Stomach (tissue), 9 donors: ENCODE data around the gene RRH. TPM values are rescaled to one million over a fixed set of nuclear protein-coding genes. Genes with fewer than 3 reads are reported as not detected.

Source experiments
- DNase-seq, 2 donors: peaks; one replicate each; pipeline versions ENCODE4 v3.0.0 to v3.0.0-alpha.2; 2013 to 2019
- H3K27ac ChIP-seq, 5 donors: fragments of 200-600 bp in 4 of 5; sonication (generic) in 4 of 5; one replicate each; pipeline ENCODE4 v1.5.1; 2013 to 2019; ENCODE audit warnings: mild to moderate bottlenecking in 1 of 5, moderate library complexity in 1 of 5
- H3K27me3 ChIP-seq, 3 donors: fragments of 200-600 bp; sonication (generic); one replicate each; pipeline ENCODE4 v1.5.1; 2017 to 2019; ENCODE audit warnings: mixed run types in 1 of 3
- H3K36me3 ChIP-seq, 4 donors: fragments of 200-600 bp; sonication (generic); 1 replicate in 3 of 4; 2 replicates in 1 of 4; pipeline ENCODE4 v1.5.1; 2016 to 2019
- H3K4me1 ChIP-seq, 4 donors: fragments of 200-600 bp; sonication (generic); one replicate each; pipeline ENCODE4 v1.5.1; 2016 to 2019
- H3K4me3 ChIP-seq, 4 donors: fragments of 200-600 bp; sonication (generic) in 3 of 4; one replicate each; pipeline ENCODE4 v1.5.1; 2016 to 2019; ENCODE audit warnings: mild to moderate bottlenecking in 1 of 4
- H3K9me3 ChIP-seq, 4 donors: fragments of 200-600 bp; sonication (generic); one replicate each; pipeline ENCODE4 v1.5.1; 2016 to 2019
- EP300 ChIP-seq: sonication (generic); formaldehyde crosslinking; IDR thresholded peaks from one replicate; pipeline ENCODE4 v1.6.1; 2017; ENCODE audit warnings: antibody characterized with exemption
- POLR2A ChIP-seq, 4 donors: fragments of 450-650 bp; IDR thresholded peaks; one replicate each; pipeline ENCODE4 v1.6.1; 2016; ENCODE audit warnings: antibody characterized with exemption in 4 of 4, control low read depth in 2 of 4, mild to moderate bottlenecking in 1 of 4, moderate library complexity in 1 of 4
- POLR2AphosphoS5 ChIP-seq, 3 donors: sonication (generic); formaldehyde crosslinking; IDR thresholded peaks; one replicate each; pipeline ENCODE4 v1.6.1; 2016; ENCODE audit warnings: antibody characterized with exemption in 3 of 3
- WGBS, 5 donors: extraction: QIAGEN DNeasy Blood & Tissue Kit in 3 of 5; methylation state at CpG; one replicate each; pipeline versions ENCODE4 v1.1.5 to v1.1.7; 2013 to 2018; 5-methylcytosine and 5-hydroxymethylcytosine counted together
- intact Hi-C: fragments of 100-400 bp; cut with DNase I; formaldehyde crosslinking; loops from one replicate; pipeline ENCODE4 v1.15.1; 2023; ENCODE audit warnings: low total_unique reads
- polyA plus RNA-seq, 3 donors: library from polyadenylated mRNA; stranded (reverse); fragments of 200-250 nt; gene quantifications; one replicate each; pipeline ENCODE4 v1.2.3, GENCODE V29; 2013
- total RNA-seq, 5 donors: library from RNA; depleted of rRNA; stranded (reverse); fragments of >200 nt; gene quantifications; one replicate each; pipeline versions ENCODE4 v1.1.0 to v1.2.3, GENCODE V29; 2014 to 2016
- TF ChIP-seq, protein P1 (sequence below), 7 experiments: fragments of 450-650 bp in 4 of 7; fragments of 200-600 bp in 3 of 7; sonication (generic) in 3 of 7; IDR thresholded peaks; one replicate each; pipeline ENCODE4 v1.5.1; 2016 to 2019; ENCODE audit warnings: antibody characterized with exemption in 7 of 7, control low read depth in 2 of 7, mild to moderate bottlenecking in 1 of 7
- donor health status: healthy with polysubstance abuse.
- donor health status: Bipolar disorder and iron deficiency.
- donor health status: healthy.

The RRH gene
- total and polyA plus RNA-seq, 8 donors = 13.4 TPM; not detected in 7

DNA sequence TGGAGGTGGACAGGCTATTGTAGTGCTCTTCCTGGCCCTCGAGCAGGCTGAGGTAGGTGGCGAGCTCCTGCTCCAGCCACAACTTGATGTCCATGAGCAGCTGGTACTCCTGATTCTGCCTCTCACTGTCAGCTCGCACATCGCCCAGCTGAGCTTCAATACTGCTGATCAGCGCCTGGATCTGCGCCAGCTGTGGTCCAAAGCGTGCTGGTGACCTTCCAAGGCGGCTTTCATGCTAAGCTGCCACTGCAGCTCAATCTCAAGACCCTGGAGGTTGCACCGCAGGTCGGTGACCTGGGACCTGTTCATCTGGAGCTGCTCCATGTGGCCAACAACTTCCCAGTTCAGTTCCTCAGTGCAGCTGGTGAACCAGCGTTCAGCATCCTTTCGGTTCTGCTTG lies 51.3 kb downstream of the RRH start:
- intact Hi-C loops = no loop called here
- peaks cover 0 to 12% (median 0%) of the 10 kb centered on the region in 3 donors for H3K27me3 ChIP-seq
- H3K9me3 ChIP-seq = no peaks in the 10 kb centered on the region
- 75 to 83% (median 79%) methylated on average over 11 to 12 of the region's 12 CpGs for WGBS, 5 donors
- no peak overlapping the region for H3K27ac ChIP-seq
- TF ChIP-seq, protein P1, sequence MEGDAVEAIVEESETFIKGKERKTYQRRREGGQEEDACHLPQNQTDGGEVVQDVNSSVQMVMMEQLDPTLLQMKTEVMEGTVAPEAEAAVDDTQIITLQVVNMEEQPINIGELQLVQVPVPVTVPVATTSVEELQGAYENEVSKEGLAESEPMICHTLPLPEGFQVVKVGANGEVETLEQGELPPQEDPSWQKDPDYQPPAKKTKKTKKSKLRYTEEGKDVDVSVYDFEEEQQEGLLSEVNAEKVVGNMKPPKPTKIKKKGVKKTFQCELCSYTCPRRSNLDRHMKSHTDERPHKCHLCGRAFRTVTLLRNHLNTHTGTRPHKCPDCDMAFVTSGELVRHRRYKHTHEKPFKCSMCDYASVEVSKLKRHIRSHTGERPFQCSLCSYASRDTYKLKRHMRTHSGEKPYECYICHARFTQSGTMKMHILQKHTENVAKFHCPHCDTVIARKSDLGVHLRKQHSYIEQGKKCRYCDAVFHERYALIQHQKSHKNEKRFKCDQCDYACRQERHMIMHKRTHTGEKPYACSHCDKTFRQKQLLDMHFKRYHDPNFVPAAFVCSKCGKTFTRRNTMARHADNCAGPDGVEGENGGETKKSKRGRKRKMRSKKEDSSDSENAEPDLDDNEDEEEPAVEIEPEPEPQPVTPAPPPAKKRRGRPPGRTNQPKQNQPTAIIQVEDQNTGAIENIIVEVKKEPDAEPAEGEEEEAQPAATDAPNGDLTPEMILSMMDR (IDR thresholded peaks at IDR 0.05) = no peak
- TF ChIP-seq EP300 (no peak), POLR2A (IDR thresholded peaks at IDR 0.05) (no peak), POLR2AphosphoS5 (IDR thresholded peaks at IDR 0.05) (no peak)
- DNase-seq = no peak
- H3K4me1 ChIP-seq = no peaks in the 10 kb centered on the region
- no peak overlapping the region for H3K4me3 ChIP-seq
- H3K36me3 ChIP-seq = no peaks in the 10 kb centered on the region

DNA sequence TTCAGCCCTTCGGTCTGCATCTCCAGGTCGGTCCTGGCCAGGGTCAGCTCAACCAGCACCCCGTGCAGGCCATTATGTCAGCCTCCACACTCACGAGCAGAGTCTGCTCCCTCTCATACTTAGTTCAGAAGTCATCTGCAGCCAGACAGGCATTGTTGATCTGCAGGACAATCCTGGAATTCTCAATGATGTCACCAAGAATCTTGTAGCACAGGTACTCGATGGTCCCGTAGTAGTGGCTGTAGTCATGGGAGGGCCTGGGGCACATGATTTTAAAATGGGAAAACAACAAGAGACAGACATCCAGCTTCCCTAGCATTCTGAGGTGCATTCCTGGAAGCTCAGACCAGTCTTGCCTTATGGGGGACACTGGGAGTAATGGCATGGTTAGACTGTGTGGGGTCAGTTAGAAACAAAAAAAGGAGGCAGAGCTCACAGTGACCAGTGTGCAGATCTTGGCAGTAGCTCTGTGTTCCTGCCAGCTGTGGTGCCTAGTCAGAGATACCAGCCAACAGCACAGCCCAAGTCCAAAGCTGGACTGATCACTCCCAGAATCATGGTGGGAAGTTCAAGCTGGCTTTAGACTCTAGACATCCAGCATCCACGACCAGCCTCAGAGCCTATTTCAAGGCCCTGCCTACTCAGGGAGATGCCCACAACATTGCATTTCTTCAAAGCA lies 52.0 kb downstream of the RRH start:
- intact Hi-C loops = no loop called here
- no peak for DNase-seq
- Histone ChIP-seq H3K9me3 (no peaks in the 10 kb centered on the region), H3K4me3 (no peak overlapping the region), H3K27me3 (peaks cover 0 to 12% (median 0%) of the 10 kb centered on the region in 3 donors), H3K36me3 (no peaks in the 10 kb centered on the region), H3K4me1 (no peaks in the 10 kb centered on the region), H3K27ac (no peak overlapping the region)
- WGBS, 5 donors = 85 to 96% (median 87%) methylated on average over 6 to 7 of the region's 7 CpGs
- TF ChIP-seq, protein P1 (IDR thresholded peaks at IDR 0.05) = no peak
- TF ChIP-seq POLR2AphosphoS5 (IDR thresholded peaks at IDR 0.05) = no peak
- TF ChIP-seq POLR2A (IDR thresholded peaks at IDR 0.05) = no peak
- TF ChIP-seq EP300 = no peak

DNA sequence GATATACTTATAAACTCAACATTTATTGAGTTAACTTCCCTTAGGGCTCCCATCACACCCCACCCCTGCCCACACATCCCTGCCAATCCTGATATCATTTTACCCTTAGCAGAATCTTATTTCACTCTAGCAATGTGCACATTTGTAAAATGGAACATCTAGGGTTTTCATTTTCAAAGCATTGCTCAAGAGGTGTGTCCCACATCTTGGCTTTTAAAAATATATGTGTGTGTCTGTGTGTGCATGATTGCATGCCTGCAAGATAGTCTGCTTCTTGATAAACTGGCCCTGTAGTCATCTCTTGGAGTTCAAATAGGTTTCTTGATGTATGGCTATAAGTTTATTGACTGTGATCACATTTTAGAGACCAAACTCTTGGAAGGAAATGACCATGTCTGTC lies 58.5 kb downstream of the RRH start:
- intact Hi-C loops = no loop called here
- Histone ChIP-seq H3K27ac (no peak overlapping the region), H3K9me3 (no peaks in the 10 kb centered on the region), H3K36me3 (no peaks in the 10 kb centered on the region), H3K4me3 (no peak overlapping the region), H3K27me3 (no peaks in the 10 kb centered on the region), H3K4me1 (no peaks in the 10 kb centered on the region)
- no peak for DNase-seq
- no peak for TF ChIP-seq POLR2AphosphoS5 (IDR thresholded peaks at IDR 0.05)
- TF ChIP-seq, protein P1 (IDR thresholded peaks at IDR 0.05) = no peak
- TF ChIP-seq POLR2A (IDR thresholded peaks at IDR 0.05) = no peak
- no peak for TF ChIP-seq EP300

DNA sequence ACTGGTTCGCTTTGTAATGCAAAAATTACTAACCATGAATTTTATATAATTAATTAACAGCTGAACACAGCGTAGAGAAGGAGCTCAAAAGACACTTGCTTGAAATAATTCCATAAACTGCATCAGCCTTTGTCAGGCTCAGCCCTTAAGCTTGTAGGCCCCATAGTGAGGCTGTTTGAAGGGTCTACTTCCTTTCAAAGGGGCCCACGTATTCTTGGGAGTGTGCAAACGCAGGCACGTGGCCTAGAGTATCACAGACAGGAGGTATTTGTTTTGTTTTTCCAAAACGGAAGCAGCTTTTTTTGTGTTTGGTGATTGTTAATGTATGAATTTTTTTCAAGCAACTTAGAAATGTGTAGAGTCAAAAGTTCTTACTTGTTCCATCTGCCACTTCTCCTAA lies 59.3 kb downstream of the RRH start:
- 37 to 46% (median 41%) methylated on average over 6 of the region's 6 CpGs for WGBS, 5 donors
- H3K27me3 ChIP-seq = no peaks in the 10 kb centered on the region

More for the DNA sequence above, 59.3 kb downstream of the RRH start:
- intact Hi-C loops = no loop called here
- H3K4me1 ChIP-seq = no peaks in the 10 kb centered on the region
- no peaks in the 10 kb centered on the region for H3K9me3 ChIP-seq
- TF ChIP-seq EP300 = no peak
- no peak for TF ChIP-seq POLR2AphosphoS5 (IDR thresholded peaks at IDR 0.05)
- TF ChIP-seq, protein P1 (IDR thresholded peaks at IDR 0.05) = no peak
- TF ChIP-seq POLR2A (IDR thresholded peaks at IDR 0.05) = no peak
- no peak overlapping the region for H3K4me3 ChIP-seq
- H3K27ac ChIP-seq = no peak overlapping the region
- H3K36me3 ChIP-seq = no peaks in the 10 kb centered on the region
- no peak for DNase-seq
